Fibroblast of the aortic adventitia (primary cell): ENCODE measurements around the gene MDK. TPM values are rescaled to one million over a fixed set of nuclear protein-coding genes. Genes with fewer than 3 reads are reported as not detected.

Experiments used
- DNase-seq: peaks from one replicate; pipeline ENCODE4 v3.0.0-alpha.2; 2010; ENCODE audit warnings: low read depth
- H3K4me3 ChIP-seq: 2 replicates; pipeline ENCODE4 v1.5.1; 2011; ENCODE audit warnings: low read depth, mild to moderate bottlenecking, control low read depth, low read length, moderate library complexity
- total RNA-seq: library from RNA; depleted of rRNA; stranded (reverse); fragments of >200 nt; gene quantifications from 2 replicates; pipeline ENCODE4 v1.2.3, GENCODE V29; 2012; ENCODE audit warnings: low replicate concordance
- TF ChIP-seq, protein P1 (sequence below): IDR thresholded peaks from 2 replicates; pipeline ENCODE4 v1.5.1; 2011; ENCODE audit warnings: mild to moderate bottlenecking, low read length, control low read depth, inconsistent platforms; ENCODE audit not compliant: insufficient read depth

The MDK gene
- total RNA-seq, 1 donor, result 52.2 TPM

DNA sequence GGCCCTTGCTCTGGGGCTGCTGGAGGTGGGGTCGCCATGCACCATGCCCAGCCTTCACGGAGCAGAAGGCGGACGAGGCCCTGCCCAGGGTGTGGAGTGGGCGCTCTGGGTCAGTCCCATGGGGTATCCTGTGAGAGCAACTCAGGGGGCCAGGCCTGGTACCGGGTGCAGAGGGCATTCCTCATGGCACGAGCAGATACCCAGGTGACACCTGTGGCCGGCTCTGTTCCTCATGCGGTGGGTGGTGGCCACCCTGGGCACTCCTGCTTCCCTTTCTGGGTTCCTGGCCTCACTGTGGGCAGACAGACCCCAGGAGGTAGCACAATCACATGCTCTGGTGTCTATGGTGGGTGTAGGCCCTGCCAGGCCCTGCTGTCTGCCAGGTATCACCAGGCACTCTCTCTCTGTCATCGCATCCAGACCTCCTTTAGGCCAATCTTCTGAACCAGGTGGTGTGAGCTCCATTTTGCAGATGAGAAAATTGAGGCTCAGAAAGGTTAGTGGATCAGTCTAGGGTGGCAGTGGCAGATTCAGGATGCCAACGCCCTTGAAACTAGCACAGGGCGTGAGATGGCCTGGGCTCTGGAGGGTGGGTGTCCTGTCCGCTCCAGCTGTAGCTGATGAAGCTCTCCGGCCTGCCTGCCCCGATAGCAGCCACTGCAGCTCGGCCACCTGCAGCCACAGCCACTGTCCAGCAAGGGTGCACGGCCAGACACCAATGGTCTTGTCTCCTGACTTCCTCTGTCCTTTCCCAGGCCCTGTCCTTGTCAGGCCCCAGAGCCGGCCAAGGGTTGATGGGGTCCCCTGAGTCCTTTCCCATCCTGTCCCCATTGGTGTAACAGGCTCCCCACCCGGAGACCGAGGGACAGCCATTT, 19.1 kb upstream of the MDK start:
- DNase-seq, result no peak
- no peak overlapping the region for H3K4me3 ChIP-seq
- TF ChIP-seq, protein P1, sequence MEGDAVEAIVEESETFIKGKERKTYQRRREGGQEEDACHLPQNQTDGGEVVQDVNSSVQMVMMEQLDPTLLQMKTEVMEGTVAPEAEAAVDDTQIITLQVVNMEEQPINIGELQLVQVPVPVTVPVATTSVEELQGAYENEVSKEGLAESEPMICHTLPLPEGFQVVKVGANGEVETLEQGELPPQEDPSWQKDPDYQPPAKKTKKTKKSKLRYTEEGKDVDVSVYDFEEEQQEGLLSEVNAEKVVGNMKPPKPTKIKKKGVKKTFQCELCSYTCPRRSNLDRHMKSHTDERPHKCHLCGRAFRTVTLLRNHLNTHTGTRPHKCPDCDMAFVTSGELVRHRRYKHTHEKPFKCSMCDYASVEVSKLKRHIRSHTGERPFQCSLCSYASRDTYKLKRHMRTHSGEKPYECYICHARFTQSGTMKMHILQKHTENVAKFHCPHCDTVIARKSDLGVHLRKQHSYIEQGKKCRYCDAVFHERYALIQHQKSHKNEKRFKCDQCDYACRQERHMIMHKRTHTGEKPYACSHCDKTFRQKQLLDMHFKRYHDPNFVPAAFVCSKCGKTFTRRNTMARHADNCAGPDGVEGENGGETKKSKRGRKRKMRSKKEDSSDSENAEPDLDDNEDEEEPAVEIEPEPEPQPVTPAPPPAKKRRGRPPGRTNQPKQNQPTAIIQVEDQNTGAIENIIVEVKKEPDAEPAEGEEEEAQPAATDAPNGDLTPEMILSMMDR, result no peak

DNA sequence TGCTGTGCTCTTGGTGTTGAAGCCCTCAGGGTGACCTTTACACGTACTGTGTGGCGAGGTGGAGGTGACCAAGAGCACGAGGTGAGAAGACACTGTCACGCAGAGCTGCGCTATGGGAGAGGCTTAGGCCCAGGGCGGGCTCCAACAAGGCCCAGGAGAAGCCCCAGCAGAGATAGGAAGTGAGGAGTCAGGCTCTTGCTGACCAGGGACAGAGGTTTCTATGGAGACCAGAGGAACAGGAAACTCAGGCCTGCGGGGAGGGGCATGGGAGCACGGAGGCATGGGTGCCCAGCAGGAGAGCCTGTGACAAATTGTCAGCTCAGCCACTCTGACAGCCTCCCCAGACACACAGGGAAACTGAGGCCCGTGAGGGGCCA, 18.4 kb upstream of the MDK start:
- H3K4me3 ChIP-seq, result no peak overlapping the region
- TF ChIP-seq, protein P1, result no peak
- peak; percentile 18 for DNase-seq

DNA sequence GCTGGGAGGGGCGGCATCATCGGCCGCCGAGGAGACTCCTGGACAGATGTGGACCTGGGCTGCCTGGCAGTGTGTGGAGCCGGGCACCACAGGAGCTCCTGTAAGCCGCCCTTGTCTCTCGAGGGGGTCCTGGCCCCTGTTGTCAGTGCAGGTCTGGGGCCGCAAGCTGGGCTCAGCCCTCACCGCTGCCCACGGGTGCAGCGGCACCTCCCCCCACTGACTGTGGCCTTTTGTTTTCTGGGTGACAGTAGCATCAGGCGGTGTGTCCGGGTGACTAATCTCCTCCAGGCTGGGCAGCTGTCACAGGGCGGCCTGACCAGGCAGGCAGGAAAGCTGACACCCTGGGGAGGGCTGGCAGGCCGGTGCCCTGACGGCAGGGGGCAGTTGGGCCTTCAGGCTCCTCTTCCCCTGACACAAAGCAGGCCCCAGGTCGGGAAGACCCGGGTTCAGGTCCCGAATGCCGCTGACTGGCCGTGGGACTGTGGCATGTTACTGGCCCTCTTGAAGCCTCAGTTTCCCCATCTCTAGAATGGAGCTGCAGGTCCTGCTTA, 17.9 kb upstream of the MDK start:
- TF ChIP-seq, protein P1, result no peak
- no peak for DNase-seq
- H3K4me3 ChIP-seq, result no peak overlapping the region

DNA sequence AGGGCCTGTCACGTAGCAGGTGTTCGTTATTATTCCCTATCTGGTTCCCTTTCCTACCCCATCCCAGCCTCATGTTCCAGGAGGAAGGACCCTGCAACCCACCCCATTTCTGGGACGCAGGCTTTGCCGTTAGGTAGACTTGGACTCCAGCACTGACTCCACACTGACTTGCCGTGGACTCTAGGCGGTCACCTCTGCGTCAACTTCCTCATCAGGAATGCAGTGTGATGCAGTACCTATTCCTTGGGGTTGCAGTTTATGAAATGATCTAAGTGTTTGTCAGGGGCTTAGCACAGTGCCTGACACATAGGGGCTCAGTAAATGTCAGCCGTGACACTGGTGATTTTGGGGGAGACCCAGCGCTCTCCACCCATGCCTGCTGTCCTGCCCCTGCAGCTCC, 17.4 kb upstream of the MDK start:
- no peak for DNase-seq
- TF ChIP-seq, protein P1, result no peak
- no peak overlapping the region for H3K4me3 ChIP-seq

DNA sequence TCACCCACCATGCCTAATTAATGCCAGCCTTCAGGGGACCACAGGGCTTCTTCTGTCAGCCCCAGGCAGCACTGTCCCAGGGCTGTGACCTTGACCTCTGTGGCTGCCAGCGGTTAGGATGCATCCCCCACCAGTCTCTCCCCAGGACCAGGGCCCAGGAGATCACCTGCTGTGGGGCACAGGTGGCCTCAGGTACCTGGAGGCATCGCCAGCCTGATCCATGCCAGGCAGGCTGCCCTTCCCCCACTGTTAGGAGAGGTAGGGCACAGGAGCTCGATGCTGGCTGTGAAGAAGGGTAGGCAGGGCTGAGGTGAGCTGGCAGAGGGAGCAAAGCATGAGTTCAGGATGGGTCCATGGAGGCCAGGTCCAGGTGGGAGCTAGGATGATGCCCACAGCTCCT, 16.7 kb upstream of the MDK start:
- TF ChIP-seq, protein P1, result no peak
- no peak for DNase-seq
- H3K4me3 ChIP-seq, result no peak overlapping the region

DNA sequence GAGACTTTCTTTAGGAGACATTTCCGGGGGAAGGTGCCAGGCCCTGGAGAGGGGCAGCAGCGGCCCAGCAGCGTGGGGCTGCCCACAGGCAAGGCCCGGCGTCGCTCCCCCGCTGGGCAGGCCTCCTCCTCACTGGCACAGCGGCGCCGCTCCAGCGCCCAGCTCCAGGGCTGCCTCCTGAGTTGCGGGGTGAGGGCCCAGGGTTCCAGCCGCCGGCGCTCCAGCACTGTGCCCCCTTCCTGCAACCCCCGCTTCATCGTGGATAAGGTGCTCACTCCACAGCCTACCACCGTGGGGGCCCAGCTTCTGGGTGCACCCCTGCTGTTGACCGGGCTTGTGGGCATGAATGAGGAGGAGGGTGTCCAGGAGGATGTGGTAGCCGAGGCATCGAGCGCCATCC, 15.2 kb upstream of the MDK start:
- TF ChIP-seq, protein P1, result no peak
- H3K4me3 ChIP-seq, result no peak overlapping the region
- no peak for DNase-seq

DNA sequence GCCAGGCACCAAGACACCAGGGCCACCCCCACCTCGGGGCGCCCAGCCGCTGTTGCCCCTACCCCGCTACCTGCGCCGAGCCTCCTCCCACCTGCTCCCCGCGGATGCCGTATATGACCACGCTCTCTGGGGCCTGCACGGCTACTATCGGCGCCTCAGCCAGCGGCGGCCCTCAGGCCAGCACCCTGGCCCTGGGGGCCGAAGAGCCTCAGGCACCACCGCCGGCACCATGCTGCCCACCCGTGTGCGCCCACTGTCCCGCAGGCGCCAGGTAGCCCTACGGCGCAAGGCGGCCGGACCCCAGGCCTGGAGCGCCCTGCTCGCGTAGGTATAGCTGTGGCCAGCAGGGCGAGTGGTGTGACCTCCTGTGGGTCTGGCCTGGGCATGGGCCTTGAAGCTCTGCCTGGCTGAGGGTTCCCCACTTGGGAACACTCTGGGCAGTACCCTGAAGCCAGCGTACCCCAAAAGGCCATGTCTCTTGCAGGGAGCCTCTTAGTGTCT, 14.8 kb upstream of the MDK start:
- TF ChIP-seq, protein P1, result no peak
- DNase-seq, result no peak
- H3K4me3 ChIP-seq, result no peak overlapping the region
